ENCODE measurements around the gene MIDN.

- TF ChIP-seq, protein P1, sequence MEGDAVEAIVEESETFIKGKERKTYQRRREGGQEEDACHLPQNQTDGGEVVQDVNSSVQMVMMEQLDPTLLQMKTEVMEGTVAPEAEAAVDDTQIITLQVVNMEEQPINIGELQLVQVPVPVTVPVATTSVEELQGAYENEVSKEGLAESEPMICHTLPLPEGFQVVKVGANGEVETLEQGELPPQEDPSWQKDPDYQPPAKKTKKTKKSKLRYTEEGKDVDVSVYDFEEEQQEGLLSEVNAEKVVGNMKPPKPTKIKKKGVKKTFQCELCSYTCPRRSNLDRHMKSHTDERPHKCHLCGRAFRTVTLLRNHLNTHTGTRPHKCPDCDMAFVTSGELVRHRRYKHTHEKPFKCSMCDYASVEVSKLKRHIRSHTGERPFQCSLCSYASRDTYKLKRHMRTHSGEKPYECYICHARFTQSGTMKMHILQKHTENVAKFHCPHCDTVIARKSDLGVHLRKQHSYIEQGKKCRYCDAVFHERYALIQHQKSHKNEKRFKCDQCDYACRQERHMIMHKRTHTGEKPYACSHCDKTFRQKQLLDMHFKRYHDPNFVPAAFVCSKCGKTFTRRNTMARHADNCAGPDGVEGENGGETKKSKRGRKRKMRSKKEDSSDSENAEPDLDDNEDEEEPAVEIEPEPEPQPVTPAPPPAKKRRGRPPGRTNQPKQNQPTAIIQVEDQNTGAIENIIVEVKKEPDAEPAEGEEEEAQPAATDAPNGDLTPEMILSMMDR (IDR thresholded peaks at IDR 0.05), result no peak
- TF ChIP-seq POLR2A (IDR thresholded peaks at IDR 0.05), result no peak
- no peak for TF ChIP-seq POLR2AphosphoS5 (IDR thresholded peaks at IDR 0.05)
Measured at GRCh38 chr19:1238369-1239303, 9.7 kb upstream of the MIDN start.

All from suprapubic skin (tissue), 4 donors.